GM12801 (cell line): ENCODE results near the gene GSTA2.
"Not testable (repeated sequence)": the region's sequence is repeated elsewhere in the genome, so short reads cannot be mapped to it uniquely, and the experiment has no call there.

ENCODE experiments used
- CTCF ChIP-seq: IDR thresholded peaks from one replicate; pipeline ENCODE4 v1.5.1; 2011; ENCODE audit warnings: control low read depth; ENCODE audit not compliant: insufficient read length; ENCODE audit errors: extremely low read depth

GSTA2 gene

GRCh38 chr6:52763322-52763916 is at the start of gene GSTA2:
GSTA2 (minus strand) TSS chr6:52763475; CDS start chr6:52757947, 5,528 bp downstream.
- not testable (repeated sequence) for TF ChIP-seq CTCF

- TF ChIP-seq CTCF, result no peak
Measured at GRCh38 chr6:52808660-52809059, 45.4 kb upstream of the GSTA2 start.

- not testable (repeated sequence) for TF ChIP-seq CTCF
Measured at GRCh38 chr6:52803668-52804255, 40.5 kb upstream of the GSTA2 start, which contains the start of gene GSTA1. GSTA1 (minus strand) TSS chr6:52803816; CDS start chr6:52799267, 4,549 bp downstream.

- no peak for TF ChIP-seq CTCF
Measured at GRCh38 chr6:52802806-52803205, 39.5 kb upstream of the GSTA2 start.

GRCh38 chr6:52801188-52801841 is 38.0 kb upstream of the GSTA2 start:
- TF ChIP-seq CTCF, result no peak

GRCh38 chr6:52790861-52791260 is 27.6 kb upstream of the GSTA2 start:
- no peak for TF ChIP-seq CTCF

GRCh38 chr6:52788478-52788877 is 25.2 kb upstream of the GSTA2 start:
- no peak for TF ChIP-seq CTCF
